Measurements from ENCODE around the gene TRIM37.
"Not testable (repeated sequence)": the region's sequence is repeated elsewhere in the genome, so short reads cannot be mapped to it uniquely, and the experiment has no call there.

The TRIM37 gene

GRCh38 chr17:58993311-58993710, 113.4 kb downstream of the TRIM37 start:
- DNase-seq (ENCODE audit: low read depth in 2 of 2) = no peak

- no peak for DNase-seq (ENCODE audit: low read depth in 2 of 2)
Measured at GRCh38 chr17:58991718-58992331, 114.9 kb downstream of the TRIM37 start.

GRCh38 chr17:58989629-58990028, 117.1 kb downstream of the TRIM37 start:
- DNase-seq (ENCODE audit: low read depth in 2 of 2) = no peak

- no peak for DNase-seq (ENCODE audit: low read depth in 2 of 2)
Measured at GRCh38 chr17:58985971-58986370, 120.7 kb downstream of the TRIM37 start.

GRCh38 chr17:58985367-58985766, 121.3 kb downstream of the TRIM37 start:
- DNase-seq (ENCODE audit: low read depth in 2 of 2) = no peak

GRCh38 chr17:58982626-58983025, 124.1 kb downstream of the TRIM37 start:
- DNase-seq (ENCODE audit: low read depth in 2 of 2) = no peak

- DNase-seq (ENCODE audit: low read depth in 2 of 2) = no peak
Measured at GRCh38 chr17:58980706-58981481, 125.8 kb downstream of the TRIM37 start.

GRCh38 chr17:58976541-58976940, 130.1 kb downstream of the TRIM37 start:
- DNase-seq (ENCODE audit: low read depth in 2 of 2) = no peak

GRCh38 chr17:58974354-58974753, 132.3 kb downstream of the TRIM37 start:
- no peak for DNase-seq (ENCODE audit: low read depth in 2 of 2)

- DNase-seq (ENCODE audit: low read depth in 2 of 2) = no peak
Measured at GRCh38 chr17:58970609-58971450, 135.8 kb downstream of the TRIM37 start.

- DNase-seq (ENCODE audit: low read depth in 2 of 2) = no peak
Measured at GRCh38 chr17:58969612-58970011, 137.1 kb downstream of the TRIM37 start.

- no peak for DNase-seq (ENCODE audit: low read depth in 2 of 2)
Measured at GRCh38 chr17:58969156-58969555, 137.5 kb downstream of the TRIM37 start.

- DNase-seq (ENCODE audit: low read depth in 2 of 2) = no peak
Measured at GRCh38 chr17:58968426-58969061, 138.1 kb downstream of the TRIM37 start.

- DNase-seq (ENCODE audit: low read depth in 2 of 2) = no peak
Measured at GRCh38 chr17:58966208-58966607, 140.5 kb downstream of the TRIM37 start.

- no peak for DNase-seq (ENCODE audit: low read depth in 2 of 2)
Measured at GRCh38 chr17:58965221-58965620, 141.5 kb downstream of the TRIM37 start.

- DNase-seq (ENCODE audit: low read depth in 2 of 2) = no peak
Measured at GRCh38 chr17:58960068-58960467, 146.6 kb downstream of the TRIM37 start.

- not testable (repeated sequence) for DNase-seq (ENCODE audit: low read depth in 2 of 2)
Measured at GRCh38 chr17:58957725-58958073, 149.0 kb downstream of the TRIM37 start.

- DNase-seq (ENCODE audit: low read depth in 2 of 2) = no peak
Measured at GRCh38 chr17:58956997-58957724, 149.5 kb downstream of the TRIM37 start.

GRCh38 chr17:58954358-58954757, 152.3 kb downstream of the TRIM37 start:
- not testable (repeated sequence) for DNase-seq (ENCODE audit: low read depth in 2 of 2)

GRCh38 chr17:58947824-58948223, 158.9 kb downstream of the TRIM37 start:
- DNase-seq (ENCODE audit: low read depth in 2 of 2) = no peak

GRCh38 chr17:58947411-58947810, 159.3 kb downstream of the TRIM37 start:
- DNase-seq (ENCODE audit: low read depth in 2 of 2) = no peak

All from stimulated activated CD8-positive, alpha-beta memory T cell treated with anti-CD3 and anti-CD28 coated beads, Interleukin-7, amount 100 ng/mL, for 4 hours (primary cell).